Measurements from ENCODE around the gene IL17RD.

The IL17RD gene

DNA sequence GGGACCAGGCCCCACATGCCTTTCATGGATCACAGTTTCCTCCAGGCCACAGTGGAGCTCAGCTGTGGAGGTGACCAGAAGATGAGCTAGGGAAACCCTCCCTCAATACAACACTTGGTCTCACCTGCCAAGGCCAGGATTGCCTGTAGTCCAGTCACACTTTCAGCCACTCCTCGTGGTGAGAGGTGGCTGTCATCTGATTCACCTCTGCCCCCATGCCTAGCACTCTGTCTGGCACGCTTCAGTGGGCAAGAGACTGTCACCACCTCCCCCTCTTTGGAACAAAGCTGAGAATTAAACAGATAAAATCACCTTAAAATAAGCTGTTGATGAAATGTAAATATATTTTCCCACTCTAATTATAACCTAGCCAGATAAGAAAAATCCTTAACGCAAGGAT, 4.0 kb upstream of the IL17RD start:
- Histone ChIP-seq H3K36me3 (ENCODE audit: insufficient read depth, low read length) (no peaks in the 10 kb centered on the region), H3K4me1 (ENCODE audit: insufficient read depth, low read length) (no peaks in the 10 kb centered on the region), H3K4me3 (ENCODE audit: low read depth in 1 of 2, low read length in 2 of 2) (no peak overlapping the region), H3K27ac (ENCODE audit: low read depth, low read length) (no peak overlapping the region), H3K27me3 (ENCODE audit: control insufficient read depth in 1 of 2, insufficient read depth in 2 of 2, low read length in 2 of 2) (no peaks in the 10 kb centered on the region), H3K9me3 (ENCODE audit: low read length) (no peaks in the 10 kb centered on the region), H3K9ac (ENCODE audit: low read length) (no peak overlapping the region)

DNA sequence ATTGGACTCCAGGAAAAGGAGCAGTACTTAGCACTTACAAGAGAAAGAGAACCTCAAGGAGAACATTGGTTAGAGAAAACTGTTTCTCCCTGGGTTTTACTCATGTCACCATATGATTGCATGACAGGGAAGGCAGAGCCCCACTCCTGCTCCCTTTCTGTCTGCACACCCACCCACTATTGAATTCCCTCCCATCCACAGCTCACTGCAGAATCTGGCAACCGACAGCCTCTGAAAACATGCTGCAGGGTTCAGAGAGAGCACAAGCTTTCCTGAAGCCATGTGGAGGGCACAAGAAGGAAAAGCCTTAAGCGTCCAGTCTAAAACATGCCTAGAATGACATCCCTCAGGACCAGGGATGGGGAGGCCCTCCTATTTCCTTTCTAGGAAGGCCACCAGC, 3.0 kb upstream of the IL17RD start:
- H3K4me3 ChIP-seq (ENCODE audit: low read depth in 1 of 2, low read length in 2 of 2): no peak overlapping the region
- H3K36me3 ChIP-seq (ENCODE audit: insufficient read depth, low read length): no peaks in the 10 kb centered on the region
- no peaks in the 10 kb centered on the region for H3K27me3 ChIP-seq (ENCODE audit: control insufficient read depth in 1 of 2, insufficient read depth in 2 of 2, low read length in 2 of 2)
- no peak overlapping the region for H3K27ac ChIP-seq (ENCODE audit: low read depth, low read length)
- H3K4me1 ChIP-seq (ENCODE audit: insufficient read depth, low read length): peaks cover 6% of the 10 kb centered on the region
- no peak overlapping the region for H3K9ac ChIP-seq (ENCODE audit: low read length)
- no peaks in the 10 kb centered on the region for H3K9me3 ChIP-seq (ENCODE audit: low read length)

DNA sequence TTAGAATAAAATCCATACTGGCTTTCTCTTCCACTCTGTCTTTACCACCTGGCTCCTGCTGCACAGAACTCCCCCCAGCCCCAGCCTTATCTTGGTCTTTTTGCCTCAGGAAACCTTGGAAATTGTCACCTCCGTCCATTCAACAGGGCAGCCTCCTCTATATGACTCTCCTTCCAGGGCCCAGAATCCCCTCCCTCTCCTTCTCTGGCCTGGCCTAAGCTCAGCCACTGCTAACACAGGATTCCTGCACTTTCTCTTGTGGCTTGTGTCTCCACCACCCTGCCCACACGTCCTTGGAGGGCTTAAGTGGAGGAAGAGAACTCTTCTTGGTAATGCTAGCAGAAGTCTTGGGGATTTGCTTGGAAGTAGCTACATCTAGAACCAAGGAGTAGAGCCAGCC, 1.5 kb upstream of the IL17RD start:
- Histone ChIP-seq H3K9me3 (ENCODE audit: low read length) (no peaks in the 10 kb centered on the region), H3K4me1 (ENCODE audit: insufficient read depth, low read length) (peaks cover 21% of the 10 kb centered on the region), H3K27ac (ENCODE audit: low read depth, low read length) (no peak overlapping the region), H3K4me3 (ENCODE audit: low read depth in 1 of 2, low read length in 2 of 2) (no peak overlapping the region), H3K36me3 (ENCODE audit: insufficient read depth, low read length) (no peaks in the 10 kb centered on the region), H3K9ac (ENCODE audit: low read length) (no peak overlapping the region), H3K27me3 (ENCODE audit: control insufficient read depth in 1 of 2, insufficient read depth in 2 of 2, low read length in 2 of 2) (no peaks in the 10 kb centered on the region)

DNA sequence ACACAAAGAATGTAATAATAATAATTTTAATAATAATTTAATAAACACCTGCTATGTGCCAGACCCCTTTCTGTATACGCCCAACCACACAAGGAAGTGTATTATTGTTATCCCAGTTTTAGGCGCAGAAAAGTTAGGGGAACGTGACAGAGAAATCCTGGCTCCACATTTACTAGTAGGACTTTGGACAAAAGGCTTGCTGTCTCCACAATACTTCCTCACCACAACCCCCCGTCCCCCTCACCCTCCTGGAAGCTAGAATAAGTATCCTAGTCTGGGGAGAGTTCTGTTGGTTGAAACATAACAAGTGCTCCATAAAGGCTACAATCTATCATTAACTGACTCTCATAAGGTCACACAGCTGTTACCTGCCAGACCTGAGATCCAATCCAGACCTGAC, 488 bp upstream of the IL17RD start:
- Histone ChIP-seq H3K27me3 (ENCODE audit: control insufficient read depth in 1 of 2, insufficient read depth in 2 of 2, low read length in 2 of 2) (no peaks in the 10 kb centered on the region), H3K27ac (ENCODE audit: low read depth, low read length) (peak overlapping the region; percentile 14), H3K4me1 (ENCODE audit: insufficient read depth, low read length) (peaks cover 31% of the 10 kb centered on the region), H3K4me3 (ENCODE audit: low read depth in 1 of 2, low read length in 2 of 2) (no peak overlapping the region), H3K9ac (ENCODE audit: low read length) (no peak overlapping the region), H3K9me3 (ENCODE audit: low read length) (no peaks in the 10 kb centered on the region), H3K36me3 (ENCODE audit: insufficient read depth, low read length) (no peaks in the 10 kb centered on the region)

DNA sequence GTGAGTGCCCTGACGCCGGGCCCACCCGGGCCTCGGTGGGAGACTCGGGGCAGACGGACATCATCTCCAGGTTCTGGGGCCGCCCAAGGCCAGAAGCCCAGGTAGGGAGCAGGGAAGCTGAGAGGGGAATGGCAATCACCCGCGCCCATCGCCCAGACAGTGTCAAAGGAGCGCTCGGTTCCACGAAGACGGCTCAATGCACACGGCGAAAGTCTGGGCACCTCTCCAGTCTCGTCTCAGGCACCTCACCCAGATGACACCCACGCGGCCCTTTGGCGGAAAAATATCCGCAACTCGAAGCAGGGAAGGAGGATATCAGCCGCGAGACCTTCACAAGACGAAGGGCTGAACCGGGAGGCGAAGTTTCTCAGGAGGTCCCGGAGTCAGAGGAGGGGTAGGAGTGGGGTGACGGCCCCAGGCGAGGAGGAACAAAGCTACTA, 916 bp downstream of the IL17RD start:
- Histone ChIP-seq H3K4me1 (ENCODE audit: insufficient read depth, low read length) (peaks cover 42% of the 10 kb centered on the region), H3K27ac (ENCODE audit: low read depth, low read length) (peak overlapping the region; percentile 20), H3K9ac (ENCODE audit: low read length) (peak overlapping the region; percentile 39)

DNA sequence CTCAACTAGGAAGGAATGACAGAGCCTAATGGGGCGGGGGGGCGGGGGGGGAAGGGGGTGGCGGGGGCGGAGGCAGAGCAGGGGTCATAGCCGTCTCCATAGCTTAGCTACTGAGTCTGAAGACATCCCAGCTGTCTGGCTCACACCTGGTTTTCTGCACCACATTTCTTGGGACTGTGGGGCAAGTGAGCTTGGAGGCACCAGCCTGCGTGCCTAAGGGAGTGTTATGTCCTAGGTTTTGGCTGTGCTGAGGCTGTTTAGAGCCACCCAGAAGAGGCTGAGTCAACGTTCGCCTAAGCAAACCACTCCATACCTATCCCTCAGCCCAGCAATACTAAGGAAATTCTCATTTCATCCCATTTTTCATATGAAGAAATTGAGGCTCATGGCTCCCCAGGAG, 1.4 kb downstream of the IL17RD start:
- peak overlapping the region; percentile 39 for H3K9ac ChIP-seq (ENCODE audit: low read length)
- H3K27me3 ChIP-seq (ENCODE audit: control insufficient read depth in 1 of 2, insufficient read depth in 2 of 2, low read length in 2 of 2): no peaks in the 10 kb centered on the region
- H3K4me3 ChIP-seq (ENCODE audit: low read depth in 1 of 2, low read length in 2 of 2): peak overlapping the region; percentile 47 to 55
- peak overlapping the region; percentile 20 for H3K27ac ChIP-seq (ENCODE audit: low read depth, low read length)
- no peaks in the 10 kb centered on the region for H3K9me3 ChIP-seq (ENCODE audit: low read length)
- no peaks in the 10 kb centered on the region for H3K36me3 ChIP-seq (ENCODE audit: insufficient read depth, low read length)
- peaks cover 47% of the 10 kb centered on the region for H3K4me1 ChIP-seq (ENCODE audit: insufficient read depth, low read length)

More for the DNA sequence above, 916 bp downstream of the IL17RD start:
- Histone ChIP-seq H3K9me3 (ENCODE audit: low read length) (no peaks in the 10 kb centered on the region), H3K4me3 (ENCODE audit: low read depth in 1 of 2, low read length in 2 of 2) (peak overlapping the region; percentile 47 to 55), H3K36me3 (ENCODE audit: insufficient read depth, low read length) (no peaks in the 10 kb centered on the region), H3K27me3 (ENCODE audit: control insufficient read depth in 1 of 2, insufficient read depth in 2 of 2, low read length in 2 of 2) (no peaks in the 10 kb centered on the region)

DNA sequence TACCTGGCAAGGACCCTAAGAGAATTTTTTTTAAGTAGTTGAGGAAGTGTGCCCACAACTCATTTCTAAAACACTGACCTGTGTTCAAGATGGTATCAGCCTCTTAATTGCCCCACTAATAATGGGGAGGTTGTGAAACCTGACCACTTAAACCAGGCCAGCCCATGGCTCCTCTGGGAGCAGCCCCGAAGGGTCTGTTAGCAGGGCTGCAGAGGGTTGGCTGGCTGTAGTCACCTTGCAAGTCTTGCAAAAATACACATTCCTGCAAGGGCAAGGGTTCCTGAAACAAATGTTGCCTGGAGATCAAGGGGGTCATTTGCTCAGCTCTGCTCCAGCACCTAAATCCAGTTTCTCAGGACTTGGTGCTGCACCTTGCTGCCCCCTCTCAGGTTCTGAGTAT, 3.2 kb downstream of the IL17RD start:
- H3K9ac ChIP-seq (ENCODE audit: low read length): no peak overlapping the region

DNA sequence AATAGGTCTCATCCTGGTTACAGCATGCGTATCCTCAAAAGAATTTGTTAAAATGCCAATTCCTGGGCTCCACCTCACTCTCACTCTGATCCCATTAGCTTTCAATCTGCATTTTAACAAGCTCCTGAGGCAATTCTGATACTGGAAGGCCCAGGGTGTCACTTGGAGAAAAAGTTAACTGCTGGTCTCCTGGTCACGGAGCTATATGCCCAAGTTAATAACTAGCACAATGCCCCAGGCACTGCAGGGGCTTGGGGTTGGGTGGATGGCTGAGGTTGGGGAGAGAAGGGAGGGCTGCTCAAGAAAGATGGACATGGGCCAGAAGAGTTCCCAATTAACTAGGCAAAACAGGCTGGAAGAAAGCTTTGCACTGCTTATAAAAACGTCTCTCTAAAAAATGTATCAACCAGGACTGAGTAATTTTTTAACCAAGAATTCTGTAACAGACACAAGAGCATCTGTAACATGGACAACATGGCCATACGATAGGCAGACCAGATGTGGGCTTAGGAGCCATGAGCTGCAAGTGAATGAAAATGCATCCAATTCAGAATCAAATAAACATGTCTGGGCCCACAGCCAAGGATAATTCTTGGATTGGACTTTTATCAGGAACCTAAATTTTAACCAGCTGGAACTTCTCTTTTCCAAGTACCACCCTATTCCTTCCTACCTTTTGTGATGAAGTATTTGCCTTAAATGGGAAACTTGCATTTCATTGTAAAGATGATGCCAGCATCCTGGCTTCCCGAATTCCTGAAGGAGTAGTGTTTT, 4.2 kb downstream of the IL17RD start:
- Histone ChIP-seq H3K9ac (ENCODE audit: low read length) (no peak overlapping the region), H3K27me3 (ENCODE audit: control insufficient read depth in 1 of 2, insufficient read depth in 2 of 2, low read length in 2 of 2) (no peaks in the 10 kb centered on the region), H3K27ac (ENCODE audit: low read depth, low read length) (peak overlapping the region; percentile 64), H3K4me1 (ENCODE audit: insufficient read depth, low read length) (peaks cover 68% of the 10 kb centered on the region), H3K9me3 (ENCODE audit: low read length) (no peaks in the 10 kb centered on the region), H3K4me3 (ENCODE audit: low read depth in 1 of 2, low read length in 2 of 2) (peak overlapping the region in 1 of 2 donors; percentile 25), H3K36me3 (ENCODE audit: insufficient read depth, low read length) (no peaks in the 10 kb centered on the region)

More for the DNA sequence above, 3.2 kb downstream of the IL17RD start:
- Histone ChIP-seq H3K4me3 (ENCODE audit: low read depth in 1 of 2, low read length in 2 of 2) (peak overlapping the region in 1 of 2 donors; percentile 25), H3K27me3 (ENCODE audit: control insufficient read depth in 1 of 2, insufficient read depth in 2 of 2, low read length in 2 of 2) (no peaks in the 10 kb centered on the region), H3K9me3 (ENCODE audit: low read length) (no peaks in the 10 kb centered on the region), H3K4me1 (ENCODE audit: insufficient read depth, low read length) (peaks cover 65% of the 10 kb centered on the region), H3K36me3 (ENCODE audit: insufficient read depth, low read length) (no peaks in the 10 kb centered on the region), H3K27ac (ENCODE audit: low read depth, low read length) (no peak overlapping the region)

DNA sequence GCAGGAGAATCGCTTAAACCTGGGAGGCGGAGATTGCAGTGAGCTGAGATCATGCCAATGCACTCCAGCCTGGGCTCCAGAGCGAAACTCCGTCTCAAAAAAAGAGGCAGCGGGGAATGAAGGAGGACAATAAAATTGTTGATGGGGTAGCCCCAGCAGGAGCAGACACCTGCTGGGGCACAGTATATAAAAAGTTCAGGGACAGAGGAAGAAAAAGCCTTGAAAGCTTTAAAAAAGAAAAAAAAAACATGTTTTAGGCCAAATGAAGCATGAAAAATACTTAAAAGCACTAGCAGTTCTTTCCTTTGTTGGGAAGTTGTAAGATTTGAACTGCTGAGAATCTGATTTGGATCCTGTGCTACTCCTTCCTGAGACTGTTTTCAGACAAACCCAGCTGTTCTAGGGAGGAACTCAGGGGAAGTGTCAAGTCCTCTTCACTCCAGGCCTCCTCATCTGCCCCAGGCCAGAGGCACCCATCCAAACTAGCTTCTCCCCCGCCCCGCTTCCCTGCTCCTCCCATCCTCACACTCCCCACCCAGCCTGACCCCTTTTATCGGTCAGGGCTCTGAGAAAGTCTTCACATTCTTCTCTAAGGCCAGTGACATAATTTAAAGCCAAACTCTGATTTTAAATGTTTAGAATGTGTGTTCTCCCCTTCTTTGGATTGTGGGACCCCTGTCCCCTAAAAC, 4.9 kb downstream of the IL17RD start:
- H3K9ac ChIP-seq (ENCODE audit: low read length): no peak overlapping the region
- H3K4me3 ChIP-seq (ENCODE audit: low read depth in 1 of 2, low read length in 2 of 2): no peak overlapping the region
- no peaks in the 10 kb centered on the region for H3K36me3 ChIP-seq (ENCODE audit: insufficient read depth, low read length)
- peaks cover 74% of the 10 kb centered on the region for H3K4me1 ChIP-seq (ENCODE audit: insufficient read depth, low read length)
- peak overlapping the region; percentile 48 for H3K27ac ChIP-seq (ENCODE audit: low read depth, low read length)
- no peaks in the 10 kb centered on the region for H3K27me3 ChIP-seq (ENCODE audit: control insufficient read depth in 1 of 2, insufficient read depth in 2 of 2, low read length in 2 of 2)
- H3K9me3 ChIP-seq (ENCODE audit: low read length): no peaks in the 10 kb centered on the region

DNA sequence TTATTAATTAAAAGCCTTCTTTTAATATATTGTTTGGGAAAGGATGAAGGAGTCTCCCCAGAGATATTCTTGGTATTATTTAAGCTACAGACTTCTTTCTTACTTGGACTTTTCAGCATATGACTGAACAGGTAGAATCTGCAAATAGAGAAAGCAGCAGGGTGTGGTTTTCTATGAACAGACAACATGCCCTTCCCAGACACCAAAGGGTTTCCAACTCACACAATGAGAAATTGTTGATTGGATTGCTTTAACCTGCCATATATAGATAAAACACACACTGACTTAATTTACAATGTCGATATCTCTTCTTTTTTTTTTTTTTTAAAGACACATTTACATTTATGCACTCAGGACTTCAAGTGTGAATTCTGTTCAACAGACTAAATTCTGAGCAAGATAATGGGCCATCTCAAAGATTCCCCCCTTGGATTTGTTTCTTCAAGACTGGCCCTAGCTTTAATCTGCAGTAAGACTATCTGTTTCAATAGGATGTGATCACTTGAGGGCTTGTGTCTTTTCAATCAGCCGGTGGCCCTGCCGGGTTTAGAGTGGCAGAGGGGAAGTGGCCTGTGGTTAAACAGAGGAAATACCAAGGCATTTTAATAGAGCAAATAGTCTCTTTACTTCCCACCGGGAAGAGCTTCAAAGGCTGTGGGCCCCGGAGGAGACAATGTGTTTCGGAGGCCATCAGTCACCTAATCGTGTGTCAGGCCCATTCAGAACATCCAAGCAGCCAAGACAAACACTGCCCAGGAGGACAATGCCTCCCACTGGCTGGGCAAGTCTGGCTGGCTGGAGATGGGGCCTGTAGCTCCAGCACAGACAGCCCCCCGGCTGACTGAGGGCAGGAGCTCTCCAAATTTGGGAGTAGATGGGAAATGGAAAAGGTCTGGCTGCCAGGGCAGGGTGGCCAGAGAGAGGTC, 6.1 kb downstream of the IL17RD start:
- Histone ChIP-seq H3K27ac (ENCODE audit: low read depth, low read length) (no peak overlapping the region), H3K36me3 (ENCODE audit: insufficient read depth, low read length) (no peaks in the 10 kb centered on the region), H3K4me1 (ENCODE audit: insufficient read depth, low read length) (peaks cover 83% of the 10 kb centered on the region), H3K27me3 (ENCODE audit: control insufficient read depth in 1 of 2, insufficient read depth in 2 of 2, low read length in 2 of 2) (no peaks in the 10 kb centered on the region), H3K9ac (ENCODE audit: low read length) (no peak overlapping the region), H3K4me3 (ENCODE audit: low read depth in 1 of 2, low read length in 2 of 2) (no peak overlapping the region), H3K9me3 (ENCODE audit: low read length) (no peaks in the 10 kb centered on the region)

DNA sequence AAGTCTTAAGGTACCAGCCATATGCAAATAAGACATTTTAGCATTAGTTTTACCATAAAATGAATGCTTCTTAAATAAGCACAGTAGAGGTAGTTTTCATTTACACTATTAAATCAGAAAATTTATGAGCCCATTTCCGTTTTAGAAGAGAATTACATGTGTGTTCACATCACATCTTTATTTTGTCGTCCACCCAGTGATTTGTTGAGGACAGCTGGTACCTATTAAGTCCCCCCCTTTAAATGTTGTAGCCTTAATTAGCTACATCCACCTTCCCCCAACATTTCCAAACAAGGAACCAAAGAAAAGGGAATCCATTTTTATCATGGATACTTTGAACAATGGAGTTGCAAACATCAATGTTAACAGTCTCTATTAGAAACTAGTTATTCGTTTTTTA, 6.8 kb downstream of the IL17RD start:
- no peaks in the 10 kb centered on the region for H3K9me3 ChIP-seq (ENCODE audit: low read length)
- H3K27me3 ChIP-seq (ENCODE audit: control insufficient read depth in 1 of 2, insufficient read depth in 2 of 2, low read length in 2 of 2): no peaks in the 10 kb centered on the region
- H3K4me1 ChIP-seq (ENCODE audit: insufficient read depth, low read length): peaks cover 78% of the 10 kb centered on the region
- no peak overlapping the region for H3K9ac ChIP-seq (ENCODE audit: low read length)
- no peak overlapping the region for H3K4me3 ChIP-seq (ENCODE audit: low read depth in 1 of 2, low read length in 2 of 2)
- no peak overlapping the region for H3K27ac ChIP-seq (ENCODE audit: low read depth, low read length)
- no peaks in the 10 kb centered on the region for H3K36me3 ChIP-seq (ENCODE audit: insufficient read depth, low read length)
